Cardiac septum (tissue), 1 donor: ENCODE results near the gene B3GNT8. TPM values are rescaled to one million over a fixed set of nuclear protein-coding genes. Genes with fewer than 3 reads are reported as not detected.
"Not testable (repeated sequence)": the region's sequence is repeated elsewhere in the genome, so short reads cannot be mapped to it uniquely, and the experiment has no call there.

Experiments used
- DNase-seq: peaks from one replicate; pipeline ENCODE4 v3.0.0-alpha.2; 2020; ENCODE audit warnings: low spot score
- intact Hi-C: fragments of 100-400 bp; cut with DNase I; formaldehyde crosslinking; loops from one replicate; pipeline ENCODE4 v1.14.0; 2022
- total RNA-seq: library from RNA; stranded (reverse); fragmentation: NEBNext Ultra II Directional; extraction: Animal tissue kit (Norgen Biotek cat#: 25700); gene quantifications from one replicate; pipeline ENCODE4 v1.2.1, GENCODE V29; 2021
- donor health status: DM: no; HTN: no; CAD: no.

Gene B3GNT8
- total RNA-seq, 1 donor from 2014 or later = 3.9 TPM

DNA sequence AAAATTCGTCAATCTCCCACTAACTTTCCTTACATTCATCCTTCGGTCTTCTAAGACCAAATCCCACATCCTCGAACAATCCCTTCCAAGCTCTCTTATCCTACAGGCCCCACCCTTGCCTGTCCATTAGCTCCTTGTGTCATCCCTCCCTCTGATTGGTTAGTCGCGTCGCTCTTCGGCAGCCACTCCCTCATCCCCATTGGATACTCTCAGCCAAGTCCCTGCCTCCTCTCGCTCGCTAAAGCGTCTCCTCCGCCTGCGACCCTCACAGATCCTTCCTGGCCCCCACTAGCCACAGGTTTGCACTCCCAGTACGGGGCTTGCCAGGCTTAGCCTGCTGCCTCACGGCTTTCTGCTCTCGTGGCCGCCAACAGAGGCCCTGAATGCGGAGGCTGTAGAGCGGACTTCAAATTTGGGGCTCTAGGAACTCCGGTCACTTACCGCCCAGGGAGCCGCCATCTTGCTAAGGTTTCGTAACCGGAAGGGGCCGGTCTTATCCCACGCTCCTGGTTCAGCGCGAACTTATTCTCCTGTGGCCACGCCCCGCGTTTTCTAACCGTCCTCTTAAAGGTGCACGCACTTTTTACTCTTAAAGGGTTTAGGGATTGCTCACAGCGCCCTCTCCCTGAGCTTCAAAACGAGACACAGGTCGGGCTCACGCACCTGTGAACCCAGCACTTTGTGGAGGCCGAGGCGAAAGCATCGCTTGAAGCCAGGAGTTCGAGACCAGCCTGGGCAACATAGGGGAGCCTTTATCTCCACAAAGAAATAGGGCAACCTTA is 12.5 kb upstream of the B3GNT8 start, which contains the start of gene DMAC2:
Gene DMAC2 (minus strand): TSS at position 472 of the 782 bp plus-strand sequence. CDS start 13 bp downstream, at position 459.
- DNase-seq = peak; percentile 99
- intact Hi-C loops = loop anchor here (2.0 to 5.0 kb wide), 2 partner anchors 43 to 232 kb away; partner anchors contain the start of genes BCKDHA and EXOSC5

DNA sequence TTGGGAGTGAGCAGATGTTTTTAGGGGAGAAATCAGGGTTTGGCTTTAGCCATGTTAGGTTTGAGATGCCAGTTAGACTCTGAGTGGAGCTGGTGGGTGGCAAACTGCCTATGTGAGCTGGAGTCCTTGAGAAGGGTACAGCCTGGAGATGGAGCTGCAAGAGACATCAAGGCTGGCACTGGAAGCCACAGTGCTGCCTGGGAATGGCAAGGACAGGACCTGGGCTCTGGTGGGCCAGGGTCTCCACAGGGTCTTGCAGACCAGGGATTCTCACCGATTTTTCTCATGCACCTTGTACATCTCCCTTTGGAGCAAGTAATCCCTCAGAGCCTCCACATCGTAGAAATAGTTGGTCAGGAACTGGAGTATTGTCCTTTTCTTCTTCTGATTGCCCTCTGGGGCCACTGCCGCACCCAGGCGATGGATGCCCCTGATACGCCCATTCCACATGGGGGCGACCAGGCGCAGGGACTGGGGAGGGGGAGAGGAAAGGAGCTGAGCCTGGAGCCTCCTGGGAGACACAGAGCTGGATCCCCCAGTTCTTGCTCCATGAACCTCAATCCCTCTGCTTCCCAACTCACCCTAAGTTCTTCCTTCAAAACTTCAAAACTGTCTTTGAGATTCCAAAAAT is 10.9 kb upstream of the B3GNT8 start:
- DNase-seq = peak; percentile 63

DNA sequence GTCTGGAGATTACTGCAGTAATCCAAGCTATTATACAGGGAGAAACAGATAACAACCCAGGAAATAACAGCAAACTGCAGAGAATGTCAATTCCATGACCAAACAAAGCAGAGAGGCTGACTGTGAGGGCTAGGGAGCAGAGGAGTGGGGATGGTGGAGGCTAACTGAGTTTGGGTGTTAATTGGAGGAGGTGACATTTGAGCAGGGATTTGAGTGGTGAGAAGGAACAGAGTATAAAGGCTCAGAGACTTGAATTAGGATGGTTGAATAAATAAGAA is 9.4 kb upstream of the B3GNT8 start:
- no peak for DNase-seq
- intact Hi-C loops = loop anchor here (5.0 kb wide), 1 partner anchor 229 kb away; no protein-coding TSS in a partner anchor

More for the DNA sequence above, 10.9 kb upstream of the B3GNT8 start:
- intact Hi-C loops = loop anchor here (2.0 to 5.0 kb wide), 2 partner anchors 41 to 231 kb away; partner anchors contain the start of genes BCKDHA and EXOSC5

DNA sequence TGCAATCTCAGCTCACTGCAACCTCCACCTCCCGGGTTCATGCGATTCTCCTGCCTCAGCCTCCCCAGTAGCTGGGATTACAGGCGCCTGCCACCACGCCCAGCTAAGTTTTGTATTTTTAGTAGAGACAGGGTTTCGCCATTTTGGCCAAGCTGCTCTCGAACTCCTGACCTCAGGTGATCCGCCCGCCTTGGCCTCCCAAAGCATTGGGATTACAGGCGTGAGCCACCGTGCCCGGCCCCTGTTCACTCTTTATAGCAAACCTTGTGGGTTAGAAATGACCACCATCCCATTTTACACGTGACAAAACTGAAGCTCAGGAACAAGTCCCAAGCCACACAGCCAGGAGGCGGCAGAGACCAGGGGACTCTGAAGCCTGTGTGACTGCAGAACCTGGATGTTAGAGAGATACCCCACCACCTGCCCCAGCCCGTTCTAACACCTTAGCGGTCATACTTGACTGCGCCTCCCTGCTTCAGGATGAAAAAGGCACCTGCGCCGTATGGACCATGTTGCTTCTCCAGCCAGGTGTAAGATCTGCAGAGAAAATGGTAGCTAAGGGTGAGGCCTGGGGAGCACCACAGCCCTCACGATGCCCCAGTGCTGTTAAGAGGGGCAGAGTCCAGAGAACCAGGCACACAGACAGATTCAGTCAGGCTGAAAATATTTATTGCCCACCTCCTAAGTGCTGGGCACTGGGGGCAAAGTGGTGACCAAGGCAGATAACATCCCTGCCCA is 8.9 kb upstream of the B3GNT8 start:
- intact Hi-C loops = loop anchor here (5.0 kb wide), 1 partner anchor 229 kb away; no protein-coding TSS in a partner anchor
- no peak for DNase-seq

DNA sequence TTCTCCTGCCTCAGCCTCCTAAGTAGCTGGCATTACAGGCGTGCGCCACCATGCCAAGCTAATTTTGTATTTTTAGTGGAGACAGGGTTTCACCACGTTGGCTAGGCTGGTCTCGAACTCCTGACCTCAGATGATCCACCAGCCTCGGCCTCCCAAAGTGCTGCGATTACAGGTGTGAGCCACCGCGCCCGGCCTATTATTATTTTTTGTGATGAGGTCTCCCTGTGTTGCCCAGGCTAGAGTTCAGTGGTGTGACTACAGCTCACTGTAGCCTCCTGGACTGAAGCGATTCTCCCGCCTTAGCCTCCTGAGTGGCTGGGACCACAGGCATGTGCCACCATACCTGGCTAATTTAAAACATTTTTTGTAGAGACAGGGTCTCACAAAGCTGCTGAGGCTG is 8.2 kb upstream of the B3GNT8 start:
- DNase-seq = not testable (repeated sequence)
- intact Hi-C loops = loop anchor here (5.0 kb wide), 1 partner anchor 228 kb away; no protein-coding TSS in a partner anchor

DNA sequence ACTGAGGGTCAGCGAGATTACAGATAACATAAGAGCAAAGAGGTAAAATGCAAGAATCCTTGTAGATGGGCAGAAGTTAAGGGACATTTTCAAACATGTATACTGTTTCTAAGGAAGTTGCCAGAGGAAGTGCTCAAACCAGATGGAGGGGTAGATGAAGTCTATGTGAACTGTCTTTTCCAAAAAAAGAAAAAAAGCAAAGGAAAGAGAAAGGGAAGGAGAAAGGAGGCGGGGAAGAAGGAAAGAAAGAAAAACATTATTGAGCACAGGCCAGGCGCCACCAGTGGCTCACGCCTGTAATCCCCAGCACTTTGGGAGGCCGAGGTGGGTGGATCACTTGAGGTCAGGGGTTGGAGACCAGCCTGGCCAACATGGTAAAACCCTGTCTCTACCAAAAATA is 7.3 kb upstream of the B3GNT8 start:
- no peak for DNase-seq
- intact Hi-C loops = loop anchor here (5.0 kb wide), 1 partner anchor 127 kb away; no protein-coding TSS in a partner anchor

DNA sequence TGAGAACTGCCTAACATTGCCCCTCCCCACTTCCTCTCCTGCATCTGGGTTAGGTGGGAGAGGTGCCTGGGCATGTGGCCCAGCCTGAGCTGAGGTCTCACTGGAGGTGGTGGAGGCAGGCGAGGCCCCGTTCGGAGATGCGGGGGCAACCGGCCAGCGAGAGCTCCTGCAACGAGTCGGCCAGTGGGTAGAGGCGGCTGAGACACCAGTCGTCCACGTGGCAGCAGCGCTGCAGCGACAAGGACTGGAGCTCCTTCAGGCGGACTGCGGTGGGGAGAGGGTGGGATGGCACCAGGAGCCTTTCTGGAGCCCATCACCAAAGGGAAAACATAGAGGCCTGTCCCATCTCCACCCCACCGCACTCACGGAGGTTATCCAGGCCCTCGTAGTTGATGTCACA is 6.0 kb upstream of the B3GNT8 start:
- DNase-seq = no peak
- intact Hi-C loops = loop anchor here (5.0 kb wide), 1 partner anchor 126 kb away; no protein-coding TSS in a partner anchor

DNA sequence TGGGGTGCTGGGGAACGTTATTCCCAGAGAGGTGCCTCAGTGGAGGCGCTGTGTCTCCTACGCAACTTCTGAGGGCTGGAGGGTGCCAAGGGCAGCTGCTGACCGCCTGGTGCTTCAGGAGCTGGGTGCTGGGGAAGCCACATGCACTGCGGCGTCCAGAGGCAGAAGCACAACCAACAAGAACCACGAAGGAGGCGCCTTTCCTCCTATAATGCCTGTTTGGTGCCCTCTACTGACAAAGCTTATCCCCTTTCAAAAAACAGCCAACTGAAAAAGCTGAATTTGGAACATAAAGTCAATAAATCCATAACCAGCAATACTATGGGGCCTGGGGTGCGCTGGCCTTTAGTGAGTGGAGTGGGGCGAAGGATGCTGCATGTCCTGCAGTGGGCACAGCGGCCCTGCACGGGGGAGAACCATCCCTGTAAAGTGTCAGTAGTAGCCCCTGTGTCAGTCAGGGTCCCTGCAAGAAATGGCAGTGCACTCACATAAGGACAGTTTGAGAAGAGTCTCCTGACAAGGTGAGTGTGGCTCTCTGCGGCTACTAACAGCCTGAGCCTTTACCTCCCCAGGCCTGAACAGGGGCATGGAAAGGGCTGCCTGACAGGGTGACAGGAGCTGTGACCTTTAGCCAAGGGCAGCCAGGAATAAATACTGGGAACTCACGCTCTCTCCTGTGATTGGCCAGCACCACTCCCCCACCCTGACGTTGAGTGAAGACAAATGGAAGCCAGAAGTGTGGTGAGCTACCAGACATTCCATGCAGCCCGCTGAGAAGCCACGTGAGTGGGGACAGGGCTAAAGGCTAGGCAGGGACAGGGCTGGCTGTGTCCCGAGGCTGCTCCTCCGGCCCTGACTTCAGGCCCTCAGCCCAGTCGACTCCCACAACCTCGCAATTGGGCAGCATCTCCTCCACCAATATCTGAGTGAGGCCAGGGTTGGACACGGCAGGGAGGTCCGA is 4.5 kb upstream of the B3GNT8 start:
- intact Hi-C loops = loop anchor here (5.0 kb wide), 1 partner anchor 124 kb away; no protein-coding TSS in a partner anchor
- DNase-seq = peak; percentile 91

DNA sequence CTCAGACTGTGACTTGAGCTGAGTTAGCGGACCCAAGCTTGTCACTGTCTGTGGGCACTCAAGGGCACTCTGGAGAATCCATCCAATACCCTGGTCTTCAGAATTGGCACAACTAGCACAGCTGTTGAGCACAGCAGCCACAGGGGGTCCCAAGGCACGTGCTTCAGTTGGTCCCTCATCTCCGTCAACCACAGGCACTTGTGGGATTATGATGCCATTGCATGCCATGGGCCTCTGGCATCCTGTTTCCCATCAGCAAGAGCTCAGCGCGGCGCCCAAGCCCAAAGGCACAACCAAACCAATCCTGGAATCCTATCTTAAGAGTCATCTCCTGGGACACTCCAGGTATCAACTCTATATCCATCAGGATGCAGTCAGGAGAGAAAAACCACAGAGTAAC is 3.7 kb upstream of the B3GNT8 start:
- intact Hi-C loops = loop anchor here (5.0 kb wide), 1 partner anchor 124 kb away; no protein-coding TSS in a partner anchor
- no peak for DNase-seq

DNA sequence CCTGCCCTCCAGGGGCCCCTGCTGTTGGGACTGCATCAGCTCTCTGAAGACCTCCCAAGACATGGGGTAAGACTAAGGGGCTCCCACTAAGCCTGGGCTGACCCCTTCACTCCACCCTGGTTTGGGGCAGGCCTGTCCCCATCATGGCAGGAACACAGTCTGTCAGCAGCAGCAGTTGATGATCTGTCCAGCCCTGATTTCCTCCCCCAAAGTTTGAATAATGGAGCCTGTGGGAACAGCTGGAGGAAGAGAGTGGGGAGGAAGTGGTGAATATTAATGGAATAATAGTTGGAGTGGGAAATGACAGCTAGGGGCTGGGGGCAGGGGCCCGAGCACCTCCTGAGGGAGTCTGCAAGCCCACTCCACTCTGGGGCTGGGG is 1.3 kb upstream of the B3GNT8 start:
- intact Hi-C loops = loop anchor here (5.0 kb wide), 2 partner anchors 101 to 166 kb away; partner anchors contain the start of gene HNRNPUL1
- DNase-seq = no peak

DNA sequence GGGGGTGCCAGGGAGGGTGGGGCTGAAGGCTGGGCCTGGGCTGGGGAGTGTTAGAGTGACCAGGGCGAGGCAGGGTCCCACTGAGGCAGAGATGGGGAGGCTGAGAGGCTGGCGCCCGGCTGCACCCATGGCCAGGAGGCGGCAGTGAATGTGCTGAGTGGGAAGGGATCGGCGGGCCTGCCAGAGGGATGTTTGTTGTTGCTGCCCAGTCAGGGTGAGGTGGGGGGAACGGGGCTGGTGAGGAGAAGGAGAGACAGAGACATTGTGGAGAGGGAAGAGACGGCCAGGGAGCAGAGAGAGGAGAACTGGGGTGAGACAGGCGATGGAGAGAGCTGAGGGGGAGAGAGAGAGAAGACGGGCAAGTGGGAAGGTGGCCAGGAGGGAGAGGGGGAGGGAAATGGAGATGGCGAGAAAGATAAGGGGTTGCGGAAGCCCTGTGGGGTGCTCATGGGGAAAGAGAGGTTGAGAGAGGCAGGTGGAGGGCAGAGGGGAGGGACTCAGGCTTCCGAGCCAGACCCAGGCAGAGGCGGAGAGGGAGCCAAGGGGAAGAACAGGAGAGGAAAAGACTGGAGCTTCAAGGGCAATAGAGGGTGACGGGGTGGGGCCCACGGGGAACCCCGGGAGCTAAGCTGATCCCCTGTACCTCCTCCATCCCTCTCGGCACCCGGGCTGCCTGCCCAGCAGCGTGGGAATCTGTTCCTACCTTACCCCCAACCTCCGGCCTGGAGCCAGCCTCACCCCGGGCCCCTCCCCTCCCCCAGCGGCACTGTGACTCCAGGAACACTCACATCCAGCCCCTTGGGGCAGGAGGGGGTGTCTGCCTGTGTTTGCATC is 690 bp upstream of the B3GNT8 start:
- DNase-seq = no peak
- intact Hi-C loops = loop anchor here (2.0 to 5.0 kb wide), 3 partner anchors 17 to 166 kb away; partner anchors contain the start of gene HNRNPUL1

DNA sequence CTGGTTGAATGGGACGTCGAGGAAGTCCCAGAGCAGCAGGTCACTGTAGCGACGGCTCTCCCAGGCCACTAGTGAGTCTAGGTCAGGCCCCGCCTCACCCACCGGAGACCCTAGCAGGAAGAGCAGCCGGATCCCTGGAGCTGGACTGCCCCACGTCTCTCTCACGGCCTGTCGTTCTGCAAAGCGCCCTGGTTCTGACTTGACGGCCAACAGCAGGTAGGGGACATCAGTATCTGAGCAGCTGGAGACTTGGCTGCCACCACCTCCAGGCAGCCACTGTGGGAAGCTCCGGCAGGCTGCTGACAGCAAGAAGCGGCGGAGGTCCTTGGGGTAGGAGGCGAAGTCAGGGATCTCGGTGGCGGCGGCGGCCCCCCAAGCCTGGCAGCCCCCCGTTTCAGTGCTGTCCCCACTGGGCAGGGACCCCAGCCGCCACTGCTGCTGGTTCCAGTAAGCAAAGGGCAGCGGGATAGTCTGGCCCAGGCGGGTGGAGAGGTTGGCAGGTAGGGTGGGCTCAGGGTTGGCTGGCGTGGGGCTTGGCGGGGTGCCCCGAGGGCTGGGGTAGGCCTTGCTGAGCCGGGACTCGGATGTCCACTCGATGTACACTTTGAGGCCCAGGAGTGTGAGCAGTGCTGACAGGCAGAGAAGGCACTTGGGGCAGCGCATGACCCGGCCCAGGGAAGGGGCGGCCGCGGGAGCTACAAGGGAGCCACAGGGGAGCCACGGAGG is 895 bp downstream of the B3GNT8 start:
- intact Hi-C loops = loop anchor here (2.0 to 5.0 kb wide), 3 partner anchors 15 to 164 kb away; partner anchors contain the start of gene HNRNPUL1
- DNase-seq = no peak

DNA sequence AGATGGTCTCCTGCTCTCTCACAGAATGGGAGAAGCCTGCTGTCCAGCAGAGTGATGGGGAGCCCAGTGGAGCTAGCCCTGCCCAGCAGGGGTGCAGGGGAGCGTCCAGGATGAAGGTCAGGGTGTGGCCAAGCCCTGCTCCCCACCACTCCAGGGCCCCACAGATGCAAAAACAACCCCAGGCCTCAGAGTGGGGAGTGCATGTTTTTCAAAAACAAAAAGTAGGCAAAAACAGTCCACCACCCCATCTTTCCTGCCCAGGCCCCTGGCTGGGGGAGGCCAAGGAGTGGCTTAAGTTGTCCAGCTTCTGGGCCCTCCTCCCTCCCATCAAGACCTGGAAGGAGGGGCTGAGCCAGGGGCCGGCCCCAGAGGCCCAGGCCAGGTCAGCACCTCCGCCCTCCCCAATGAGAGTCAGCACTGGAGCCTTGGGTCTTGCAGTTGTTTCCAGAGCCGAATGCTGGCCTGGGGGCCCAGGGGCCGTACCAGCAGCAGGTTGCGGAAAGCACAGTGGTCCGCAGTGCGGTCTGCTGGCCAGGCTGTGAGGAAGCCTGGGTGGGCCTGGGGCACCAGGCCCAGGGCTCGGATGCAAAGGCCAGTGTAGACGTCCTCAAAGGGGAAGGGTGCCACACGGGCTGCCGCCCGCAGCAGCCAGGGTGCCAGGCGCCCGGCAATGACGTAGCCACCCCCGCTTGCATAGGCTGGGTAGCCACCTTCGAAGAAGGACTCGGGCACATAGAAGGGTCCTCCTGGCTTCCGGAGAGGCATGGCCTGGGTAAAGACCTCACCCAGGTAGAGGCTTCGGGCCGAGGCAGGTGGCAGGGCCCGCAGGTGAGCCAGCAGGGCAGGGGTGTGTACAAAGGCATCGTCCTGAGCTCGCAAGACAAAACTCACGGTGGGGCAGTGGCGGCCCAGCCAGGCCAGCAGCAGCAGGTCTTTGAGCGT is 1.7 kb downstream of the B3GNT8 start:
- intact Hi-C loops = loop anchor here (2.0 to 5.0 kb wide), 3 partner anchors 15 to 163 kb away; partner anchors contain the start of gene HNRNPUL1
- DNase-seq = no peak

DNA sequence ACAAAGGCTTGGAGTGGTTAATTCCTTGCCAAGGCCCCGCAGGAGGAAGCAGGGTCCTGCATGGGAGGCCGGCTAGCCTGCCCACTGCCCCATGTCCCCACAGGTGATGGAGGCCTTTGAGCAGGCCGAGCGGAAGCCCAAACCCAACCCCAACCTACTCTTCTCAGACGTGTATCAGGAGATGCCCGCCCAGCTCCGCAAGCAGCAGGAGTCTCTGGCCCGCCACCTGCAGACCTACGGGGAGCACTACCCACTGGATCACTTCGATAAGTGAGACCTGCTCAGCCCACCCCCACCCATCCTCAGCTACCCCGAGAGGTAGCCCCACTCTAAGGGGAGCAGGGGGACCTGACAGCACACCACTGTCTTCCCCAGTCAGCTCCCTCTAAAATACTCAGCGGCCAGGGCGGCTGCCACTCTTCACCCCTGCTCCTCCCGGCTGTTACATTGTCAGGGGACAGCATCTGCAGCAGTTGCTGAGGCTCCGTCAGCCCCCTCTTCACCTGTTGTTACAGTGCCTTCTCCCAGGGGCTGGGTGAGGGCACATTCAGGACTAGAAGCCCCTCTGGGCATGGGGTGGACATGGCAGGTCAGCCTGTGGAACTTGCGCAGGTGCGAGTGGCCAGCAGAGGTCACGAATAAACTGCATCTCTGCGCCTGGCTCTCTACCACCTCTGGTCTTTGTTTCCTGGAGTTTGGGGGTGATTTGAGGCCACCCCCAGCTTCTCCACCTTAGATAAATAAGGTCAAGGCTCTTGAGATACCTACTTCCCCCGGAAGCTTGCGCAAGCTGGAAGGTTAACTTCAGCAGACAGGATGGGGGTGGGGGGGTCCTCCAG is 2.6 kb downstream of the B3GNT8 start:
- DNase-seq = no peak
- intact Hi-C loops = loop anchor here (5.0 kb wide), 2 partner anchors 97 to 162 kb away; partner anchors contain the start of gene HNRNPUL1

DNA sequence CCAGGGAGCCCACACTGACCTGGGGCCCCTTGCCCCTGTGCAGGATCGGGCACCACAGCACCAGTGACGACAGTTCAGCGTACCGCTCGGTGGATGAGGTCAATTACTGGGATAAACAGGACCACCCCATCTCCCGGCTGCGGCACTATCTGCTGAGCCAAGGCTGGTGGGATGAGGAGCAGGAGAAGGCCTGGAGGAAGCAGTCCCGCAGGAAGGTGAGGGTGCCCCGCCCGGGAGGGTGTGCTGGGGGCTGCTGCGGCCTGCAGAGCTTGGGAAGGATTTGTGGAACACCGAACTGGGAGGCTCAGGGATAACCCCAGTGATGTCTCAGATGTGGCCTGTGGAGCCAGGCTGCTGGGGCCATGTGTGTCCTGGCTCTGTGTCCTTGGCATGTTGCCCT is 4.2 kb downstream of the B3GNT8 start:
- intact Hi-C loops = no loop called here
- DNase-seq = no peak
